DMS153 treated with DMSO at 0.1 percent for 48 hours (cell line): ENCODE results near the gene AK5.
A peak's percentile ranks its signal among the peaks of the same experiment; 100 is the strongest.

ENCODE experiments used
- DNase-seq: peaks from one replicate; lab custom pipeline; 2025; ENCODE audit not compliant: unreplicated experiment; lab: John Stamatoyannopoulos, UW

AK5 gene

DNA sequence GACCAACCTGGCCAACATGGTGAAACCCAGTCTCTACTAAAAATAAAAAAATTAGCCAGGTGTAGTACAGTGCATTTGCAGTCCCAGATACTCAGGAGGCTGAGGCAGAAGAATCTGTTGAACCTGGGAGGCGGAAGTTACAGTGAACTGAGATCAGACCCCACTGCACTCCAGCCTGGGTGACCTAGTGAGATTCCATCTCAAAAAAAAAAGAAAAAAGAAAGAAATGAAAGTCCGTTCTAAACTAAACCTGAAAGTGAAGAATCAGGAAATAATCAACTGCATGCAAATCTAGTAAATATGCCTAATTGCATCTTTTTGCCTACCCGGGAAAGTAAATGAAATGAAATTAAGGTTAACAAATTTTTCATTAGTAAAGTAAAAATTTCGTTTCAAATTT is 301.1 kb downstream of the AK5 start:
- no peak for DNase-seq

DNA sequence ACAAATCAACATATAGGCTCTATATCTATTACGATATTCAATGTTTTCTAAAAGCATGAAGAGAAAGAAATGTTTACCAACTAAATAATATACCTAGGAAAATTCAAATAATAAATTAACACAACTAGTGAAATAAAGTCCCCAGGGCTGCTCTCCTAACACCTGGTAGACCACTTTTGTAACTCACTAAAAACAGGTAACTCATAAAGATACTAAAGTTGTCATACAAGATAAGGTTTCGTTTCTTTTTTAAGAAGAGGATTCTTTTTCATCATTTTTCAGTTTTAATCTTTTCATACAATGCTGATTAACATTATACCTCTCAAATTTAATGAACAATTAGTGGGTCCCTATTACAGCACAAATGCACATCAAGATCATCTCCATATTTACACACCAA is 301.7 kb downstream of the AK5 start:
- no peak for DNase-seq

- no peak for DNase-seq
Measured at GRCh38 chr1:77584884-77585283, 303.1 kb downstream of the AK5 start.

DNA sequence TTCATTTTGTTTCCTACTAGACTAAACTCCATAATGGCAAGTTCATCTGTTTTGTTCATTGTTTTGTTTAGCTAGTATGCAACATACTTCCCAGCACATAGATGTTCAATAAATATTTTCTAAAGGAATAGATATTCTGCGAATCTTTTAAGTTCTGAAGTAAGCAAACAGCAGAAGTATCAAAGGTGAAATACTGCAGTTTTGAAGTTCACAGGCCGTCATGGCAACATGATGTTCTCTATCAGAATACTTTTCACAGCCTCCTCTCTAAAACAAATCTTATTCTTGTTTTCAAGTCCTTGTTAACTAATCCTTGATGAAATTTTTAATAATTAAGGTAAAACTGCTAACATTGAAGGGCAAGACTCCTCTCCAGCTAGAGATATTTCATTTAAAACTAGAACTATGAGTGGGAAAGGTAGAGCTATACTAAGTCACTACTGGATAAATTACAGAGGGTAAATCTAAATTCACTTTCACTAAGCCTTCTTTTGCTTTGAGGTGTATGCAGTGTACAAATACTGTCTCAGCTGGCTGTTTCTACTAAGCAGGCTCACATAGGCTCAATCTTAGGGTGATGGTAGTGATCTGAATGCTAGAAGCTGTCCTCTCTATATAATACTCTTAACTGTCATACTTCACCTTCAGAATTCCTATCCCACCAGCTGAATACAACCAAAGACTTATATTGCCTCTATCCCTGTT is 303.9 kb downstream of the AK5 start:
- no peak for DNase-seq

DNA sequence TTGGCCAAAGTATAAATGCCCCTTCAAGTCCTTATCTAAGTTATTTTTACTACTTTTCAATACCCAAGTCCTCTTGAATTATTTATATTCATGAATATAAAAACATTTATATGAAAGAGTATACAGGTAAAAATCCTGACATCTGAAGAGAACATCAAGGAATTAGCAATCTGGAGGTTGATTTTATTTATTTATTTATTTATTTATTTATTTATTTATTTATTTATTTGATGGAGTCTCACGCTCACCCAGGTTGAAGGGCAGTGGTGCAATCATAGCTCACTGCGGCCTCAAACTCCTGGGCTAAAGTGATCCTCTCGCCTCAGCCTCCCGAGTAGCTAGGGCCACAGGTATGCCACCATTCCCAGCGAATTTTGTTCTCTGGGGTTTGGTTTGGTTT is 307.4 kb downstream of the AK5 start:
- DNase-seq = no peak

DNA sequence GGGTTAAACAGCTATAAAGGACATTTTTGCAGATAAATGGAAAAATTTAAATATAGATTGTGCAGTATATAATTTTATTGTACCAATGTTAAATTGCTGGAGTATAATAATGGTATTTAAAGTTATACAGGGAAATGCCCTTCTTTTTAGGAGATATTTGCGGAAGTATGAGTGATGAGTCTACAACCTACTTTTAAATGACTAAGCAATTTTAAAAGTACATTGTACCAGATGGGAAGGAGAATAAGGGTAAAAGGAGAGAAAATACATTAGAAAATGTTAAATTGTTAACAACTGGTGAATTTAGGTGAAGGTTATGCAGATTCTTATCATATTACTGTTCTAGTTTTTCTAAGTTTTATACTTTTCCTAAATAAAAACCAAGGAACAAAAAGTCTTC is 308.8 kb downstream of the AK5 start:
- DNase-seq = no peak

GRCh38 chr1:77592906-77593305 is 311.1 kb downstream of the AK5 start:
- no peak for DNase-seq

DNA sequence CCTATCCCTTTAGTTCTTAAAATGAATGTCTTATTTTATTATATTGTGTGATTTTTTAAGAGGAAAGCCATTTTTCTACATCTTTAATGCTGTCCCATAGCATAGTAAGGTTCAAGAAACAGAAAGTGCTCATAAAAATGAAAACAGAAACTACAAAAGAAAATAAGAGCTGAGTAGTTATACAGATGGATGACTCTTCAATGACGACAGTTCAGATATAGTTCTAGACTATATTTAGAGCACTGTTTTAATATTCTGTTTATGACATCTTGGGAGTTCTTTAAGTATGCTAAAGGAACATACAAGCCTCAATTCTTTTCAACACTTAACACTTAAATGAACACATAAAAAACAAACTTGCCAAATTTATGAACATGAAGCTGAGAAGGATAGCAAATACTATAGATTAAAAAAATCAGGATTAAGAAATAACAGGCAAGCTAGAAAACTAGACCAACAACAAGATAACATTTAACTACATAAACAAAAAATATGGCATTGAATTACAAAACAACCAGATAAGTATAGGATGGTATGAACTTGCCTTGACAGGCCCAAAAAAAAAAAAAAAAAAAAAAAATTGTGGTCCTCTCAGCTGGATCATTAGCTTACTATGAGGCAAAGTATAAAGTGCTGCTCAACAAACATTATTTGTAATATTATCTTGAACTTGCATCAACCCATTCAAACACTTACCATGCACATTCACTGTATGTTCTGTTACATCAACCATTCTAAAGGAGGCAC is 312.7 kb downstream of the AK5 start:
- DNase-seq = no peak

GRCh38 chr1:77597310-77597709 is 315.5 kb downstream of the AK5 start:
- DNase-seq = no peak

DNA sequence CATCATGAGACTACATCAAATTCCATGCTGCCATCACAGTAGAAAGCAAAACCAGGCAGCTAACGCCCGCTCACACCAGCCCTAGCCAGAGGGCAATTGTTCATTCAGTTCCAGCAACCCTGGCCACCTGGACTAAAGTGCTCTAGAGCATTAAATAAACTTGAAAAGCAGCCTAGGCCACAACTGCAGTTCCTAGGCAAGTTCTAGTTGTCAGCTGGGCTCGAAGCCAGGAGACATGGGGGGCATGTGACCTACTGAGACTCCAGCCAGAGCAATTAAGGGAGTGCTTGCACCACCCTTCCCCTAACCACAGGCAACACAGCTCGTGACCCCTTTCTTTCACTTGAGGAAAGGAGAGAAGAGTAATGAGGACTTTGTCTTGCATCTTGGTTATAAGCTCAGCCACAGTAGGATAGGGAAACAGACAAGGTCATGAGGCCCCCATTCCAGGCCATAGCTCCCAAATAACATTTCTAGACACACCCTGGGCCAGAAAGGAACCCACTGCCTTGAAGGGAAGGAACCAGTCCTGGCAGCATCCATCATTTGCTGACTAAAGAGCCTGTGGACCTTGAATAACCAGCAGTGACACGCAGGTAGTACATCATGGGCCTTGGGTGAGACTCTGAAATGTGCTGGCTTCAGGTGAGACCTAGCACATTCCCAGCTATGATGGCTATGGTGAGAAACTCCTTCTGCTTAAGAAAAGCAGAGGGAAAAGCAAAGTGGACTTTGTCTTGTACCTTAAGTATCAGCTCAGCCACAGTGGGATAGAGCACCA is 323.6 kb downstream of the AK5 start:
- peak; percentile 7 for DNase-seq

DNA sequence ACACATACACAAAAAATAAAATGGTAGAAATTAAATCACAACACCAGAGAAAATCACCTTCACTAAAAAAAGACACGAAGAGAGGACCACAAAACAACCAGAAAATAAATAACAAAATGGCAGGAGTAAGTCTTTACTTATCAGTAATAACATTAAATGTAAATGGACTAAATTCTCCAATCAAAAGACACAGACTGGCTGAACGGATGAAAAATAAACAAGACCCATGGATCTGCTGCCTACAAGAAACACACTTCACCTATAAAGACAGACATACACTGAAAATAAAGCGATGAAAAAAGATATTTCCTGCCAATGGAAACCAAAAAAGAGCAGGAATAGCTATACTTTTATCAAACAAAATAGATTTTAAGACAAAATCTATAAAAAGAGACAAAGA is 327.1 kb downstream of the AK5 start:
- DNase-seq = no peak
